SU-DHL-6 (cell line): ENCODE results near the gene KCNH1.

Experiments used
- EZH2phosphoT487 ChIP-seq: fragments of 200-600 bp; sonication (generic), shearing (Covaris generic); conservative IDR thresholded peaks from 2 replicates; pipeline ENCODE4 v1.6.1; 2018; ENCODE audit warnings: mild to moderate bottlenecking, antibody characterized with exemption, low read length, moderate library complexity, mixed read lengths
- TF ChIP-seq, protein P1 (sequence below): fragments of 200-600 bp; sonication (generic); IDR thresholded peaks from one replicate; pipeline ENCODE4 v1.5.1; 2017; ENCODE audit warnings: antibody characterized with exemption, mild to moderate bottlenecking, low read length, moderate library complexity; ENCODE audit not compliant: insufficient read depth, poor library complexity, severe bottlenecking

DNA sequence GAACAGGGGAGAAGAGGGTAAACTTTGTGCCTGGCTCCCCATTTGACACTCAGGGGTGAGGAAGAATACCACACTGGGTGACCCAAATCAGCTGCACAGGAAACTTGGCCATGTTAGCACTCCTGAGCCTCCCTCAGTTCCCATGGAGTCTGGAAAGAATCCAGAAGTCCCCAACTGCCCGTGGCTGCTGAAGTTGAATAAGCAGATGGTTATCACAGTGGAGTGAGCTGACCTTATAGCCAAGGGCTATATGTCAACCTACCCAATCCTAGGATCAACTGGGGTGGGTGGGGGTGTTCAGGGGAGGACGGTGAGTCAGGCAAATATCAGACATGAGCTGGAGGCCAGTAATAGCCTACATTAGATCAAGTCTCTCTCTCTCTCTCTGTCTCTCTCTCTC lies 20.4 kb downstream of the KCNH1 start:
- TF ChIP-seq, protein P1, sequence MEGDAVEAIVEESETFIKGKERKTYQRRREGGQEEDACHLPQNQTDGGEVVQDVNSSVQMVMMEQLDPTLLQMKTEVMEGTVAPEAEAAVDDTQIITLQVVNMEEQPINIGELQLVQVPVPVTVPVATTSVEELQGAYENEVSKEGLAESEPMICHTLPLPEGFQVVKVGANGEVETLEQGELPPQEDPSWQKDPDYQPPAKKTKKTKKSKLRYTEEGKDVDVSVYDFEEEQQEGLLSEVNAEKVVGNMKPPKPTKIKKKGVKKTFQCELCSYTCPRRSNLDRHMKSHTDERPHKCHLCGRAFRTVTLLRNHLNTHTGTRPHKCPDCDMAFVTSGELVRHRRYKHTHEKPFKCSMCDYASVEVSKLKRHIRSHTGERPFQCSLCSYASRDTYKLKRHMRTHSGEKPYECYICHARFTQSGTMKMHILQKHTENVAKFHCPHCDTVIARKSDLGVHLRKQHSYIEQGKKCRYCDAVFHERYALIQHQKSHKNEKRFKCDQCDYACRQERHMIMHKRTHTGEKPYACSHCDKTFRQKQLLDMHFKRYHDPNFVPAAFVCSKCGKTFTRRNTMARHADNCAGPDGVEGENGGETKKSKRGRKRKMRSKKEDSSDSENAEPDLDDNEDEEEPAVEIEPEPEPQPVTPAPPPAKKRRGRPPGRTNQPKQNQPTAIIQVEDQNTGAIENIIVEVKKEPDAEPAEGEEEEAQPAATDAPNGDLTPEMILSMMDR: no peak
- TF ChIP-seq EZH2phosphoT487: no peak
